Nephron (organoid): ENCODE data around the gene ZSWIM3.

Source experiments
- H3K27ac Mint-ChIP-seq, 3 experiments: 2 replicates each; pipeline ENCODE4 v1.8.0; 2020; ENCODE audit warnings: mixed read lengths in 3 of 3, mild to moderate bottlenecking in 2 of 3, moderate library complexity in 1 of 3
- H3K27me3 Mint-ChIP-seq: 2 replicates; pipeline ENCODE4 v1.8.0; 2021; ENCODE audit warnings: low read depth, mild to moderate bottlenecking, moderate library complexity, mixed read lengths
- H3K36me3 Mint-ChIP-seq: 2 replicates; pipeline ENCODE4 v1.8.0; 2020; ENCODE audit warnings: low read depth, mixed read lengths
- H3K4me1 Mint-ChIP-seq: 2 replicates; pipeline ENCODE4 v1.8.0; 2020; ENCODE audit warnings: mixed read lengths
- H3K4me3 Mint-ChIP-seq, 3 experiments: 2 replicates each; pipeline ENCODE4 v1.8.0; 2020; ENCODE audit warnings: mild to moderate bottlenecking in 3 of 3, mixed read lengths in 3 of 3, moderate library complexity in 2 of 3
- H3K9me3 Mint-ChIP-seq: 2 replicates; pipeline ENCODE4 v1.8.0; 2020; ENCODE audit warnings: mixed read lengths
- CTCF ChIP-seq, 3 experiments: fragments of 200-600 bp; sonication (generic); IDR thresholded peaks; one replicate each; pipeline ENCODE4 v1.5.0; 2021; ENCODE audit warnings: antibody characterized with exemption in 3 of 3; ENCODE audit not compliant: unreplicated experiment in 3 of 3

The ZSWIM3 gene

GRCh38 chr20:45842169-45842812 is 15.1 kb upstream of the ZSWIM3 start:
- peaks cover 38% of the 10 kb centered on the region for H3K36me3 Mint-ChIP-seq
- no peaks in the 10 kb centered on the region for H3K9me3 Mint-ChIP-seq

GRCh38 chr20:45843506-45843905 is 13.9 kb upstream of the ZSWIM3 start:
- no peaks in the 10 kb centered on the region for H3K27me3 Mint-ChIP-seq
- peaks cover 11% of the 10 kb centered on the region for H3K4me1 Mint-ChIP-seq
- TF ChIP-seq CTCF (IDR thresholded peaks at IDR 0.05; ENCODE audit: unreplicated experiment in 3 of 3): no peak
- H3K36me3 Mint-ChIP-seq: peaks cover 41% of the 10 kb centered on the region
- no peaks in the 10 kb centered on the region for H3K9me3 Mint-ChIP-seq
- H3K27ac Mint-ChIP-seq: no peak overlapping the region
- no peak overlapping the region for H3K4me3 Mint-ChIP-seq

More at GRCh38 chr20:45842169-45842812, 15.1 kb upstream of the ZSWIM3 start:
- no peak for TF ChIP-seq CTCF (IDR thresholded peaks at IDR 0.05; ENCODE audit: unreplicated experiment in 3 of 3)
- Mint-ChIP-seq H3K27me3 (no peaks in the 10 kb centered on the region), H3K4me1 (peaks cover 13% of the 10 kb centered on the region), H3K4me3 (no peak overlapping the region), H3K27ac (peak overlapping the region; percentile 14 to 61 (median 20))

- Mint-ChIP-seq H3K36me3 (peaks cover 50% of the 10 kb centered on the region), H3K4me1 (peaks cover 11% of the 10 kb centered on the region), H3K27ac (no peak overlapping the region), H3K4me3 (no peak overlapping the region), H3K9me3 (no peaks in the 10 kb centered on the region), H3K27me3 (no peaks in the 10 kb centered on the region)
- no peak for TF ChIP-seq CTCF (IDR thresholded peaks at IDR 0.05; ENCODE audit: unreplicated experiment in 3 of 3)
Observed at GRCh38 chr20:45845452-45845851, 12.0 kb upstream of the ZSWIM3 start.

GRCh38 chr20:45848421-45848820 is 9.0 kb upstream of the ZSWIM3 start:
- Mint-ChIP-seq H3K4me3 (no peak overlapping the region), H3K9me3 (no peaks in the 10 kb centered on the region), H3K36me3 (peaks cover 42% of the 10 kb centered on the region), H3K4me1 (no peaks in the 10 kb centered on the region), H3K27me3 (no peaks in the 10 kb centered on the region), H3K27ac (no peak overlapping the region)
- TF ChIP-seq CTCF (IDR thresholded peaks at IDR 0.05; ENCODE audit: unreplicated experiment in 3 of 3): no peak

GRCh38 chr20:45848969-45849582 is 8.3 kb upstream of the ZSWIM3 start:
- Mint-ChIP-seq H3K4me1 (peaks cover 5% of the 10 kb centered on the region), H3K36me3 (peaks cover 43% of the 10 kb centered on the region), H3K4me3 (no peak overlapping the region), H3K9me3 (no peaks in the 10 kb centered on the region), H3K27me3 (no peaks in the 10 kb centered on the region), H3K27ac (no peak overlapping the region)
- no peak for TF ChIP-seq CTCF (IDR thresholded peaks at IDR 0.05; ENCODE audit: unreplicated experiment in 3 of 3)

GRCh38 chr20:45850238-45850637 is 7.2 kb upstream of the ZSWIM3 start:
- peaks cover 36% of the 10 kb centered on the region for H3K36me3 Mint-ChIP-seq
- no peaks in the 10 kb centered on the region for H3K27me3 Mint-ChIP-seq
- no peak overlapping the region for H3K27ac Mint-ChIP-seq
- no peak for TF ChIP-seq CTCF (IDR thresholded peaks at IDR 0.05; ENCODE audit: unreplicated experiment in 3 of 3)
- no peaks in the 10 kb centered on the region for H3K9me3 Mint-ChIP-seq
- no peak overlapping the region for H3K4me3 Mint-ChIP-seq
- peaks cover 13% of the 10 kb centered on the region for H3K4me1 Mint-ChIP-seq
